ENCODE measurements around the gene FOXO3B.
"Not testable (repeated sequence)": the region's sequence is repeated elsewhere in the genome, so short reads cannot be mapped to it uniquely, and the experiment has no call there.

The FOXO3B gene

DNA sequence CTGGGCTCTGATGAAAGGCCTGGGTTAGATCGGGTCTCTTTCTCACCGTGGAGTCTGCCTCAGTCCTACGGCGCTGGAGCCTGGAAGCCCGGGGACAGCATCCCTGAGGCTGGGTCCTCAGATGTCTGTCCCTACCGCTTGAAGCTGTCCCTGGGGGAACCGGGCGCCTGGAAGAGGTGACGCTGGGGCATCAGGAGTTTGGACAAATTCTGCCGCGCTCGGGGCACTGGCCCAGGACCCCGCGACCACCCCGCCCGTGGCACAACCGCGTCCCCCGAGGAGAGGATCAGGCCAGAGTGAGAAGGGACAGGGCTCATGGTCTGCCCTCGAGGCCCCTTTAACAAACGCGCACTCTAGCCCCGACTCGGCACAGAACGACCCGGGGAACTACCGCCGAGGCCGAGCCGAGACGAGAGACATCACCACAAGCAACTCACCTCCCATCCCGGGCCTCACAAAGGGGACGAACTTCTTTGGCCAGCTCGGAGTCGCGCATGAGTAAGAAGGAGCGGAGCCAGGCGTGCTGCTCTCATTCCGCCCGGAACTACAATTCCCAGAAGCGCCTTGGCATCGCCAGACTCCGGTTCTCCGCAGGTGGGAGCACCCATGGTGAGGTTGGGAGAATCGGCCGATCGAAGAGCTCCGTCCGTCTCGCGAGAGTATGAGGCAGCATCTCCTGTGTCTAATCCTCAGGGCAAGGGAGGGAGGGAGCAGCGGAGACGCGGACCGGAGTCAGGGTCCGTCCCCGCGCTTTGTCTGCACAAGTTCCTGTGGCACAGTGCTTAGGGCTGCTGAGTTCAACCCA is at the start of gene FOXO3B:
Gene FOXO3B (minus strand): TSS at position 548 of the 805 bp plus-strand sequence. CDS start 663 bp downstream, outside the sequence.
- H3K36me3 Mint-ChIP-seq (ENCODE audit: insufficient read depth); H3K27me3 Mint-ChIP-seq; H3K4me1 Mint-ChIP-seq; H3K9me3 Mint-ChIP-seq: not testable (repeated sequence)
- H3K27ac Mint-ChIP-seq (ENCODE audit: low read depth): peak within 1 kb of the TSS; percentile 65
- peak; percentile 51 to 58 for DNase-seq (ENCODE audit: low spot score in 2 of 2)
- H3K4me3 Mint-ChIP-seq: peak within 1 kb of the TSS; percentile 85
- peak; percentile 79 for ATAC-seq (replicated peaks; ENCODE audit: extremely low read depth, poor library complexity, severe bottlenecking)

DNA sequence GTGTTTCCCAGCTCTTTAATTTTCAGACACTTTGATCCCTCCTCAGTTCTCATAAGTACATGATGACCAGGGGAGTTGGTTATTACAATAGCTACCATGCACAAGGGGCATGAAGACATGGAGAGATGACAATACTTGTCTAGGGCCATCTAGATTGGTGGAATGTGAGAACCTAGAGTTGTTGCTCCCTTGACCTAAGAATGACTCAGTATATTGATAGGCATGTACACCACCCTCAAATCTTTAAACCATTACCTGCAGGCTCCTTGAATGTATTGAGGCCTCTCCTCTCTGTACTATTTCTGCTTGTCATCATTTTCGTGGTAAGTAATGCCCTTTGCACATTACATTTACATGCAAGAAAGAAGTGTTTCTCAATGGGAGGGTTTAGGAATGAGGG is 41.4 kb upstream of the FOXO3B start:
- DNase-seq (ENCODE audit: low spot score in 2 of 2); H3K4me3 Mint-ChIP-seq; H3K9me3 Mint-ChIP-seq; H3K27me3 Mint-ChIP-seq; H3K36me3 Mint-ChIP-seq (ENCODE audit: insufficient read depth); H3K27ac Mint-ChIP-seq (ENCODE audit: low read depth); ATAC-seq (replicated peaks; ENCODE audit: extremely low read depth, poor library complexity, severe bottlenecking); H3K4me1 Mint-ChIP-seq: not testable (repeated sequence)

DNA sequence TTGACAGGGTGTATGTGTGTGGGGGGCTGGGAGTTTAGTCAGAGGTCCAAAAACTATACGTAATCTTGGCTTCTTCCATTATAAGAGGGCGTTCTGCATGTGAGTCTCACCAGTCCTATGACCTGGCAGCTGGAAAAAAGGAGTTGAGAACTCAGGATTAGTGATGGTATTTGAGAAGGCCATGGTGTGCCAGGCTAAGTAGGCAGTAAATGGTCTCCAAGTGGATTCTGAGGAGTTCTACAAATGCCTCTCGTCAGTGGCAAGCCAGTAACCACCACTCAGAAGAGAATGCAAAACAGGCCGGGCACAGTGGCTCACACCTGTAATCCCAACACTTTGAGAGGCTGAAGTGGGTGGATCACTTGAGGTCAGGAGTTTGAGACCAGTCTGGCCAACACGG is 40.5 kb upstream of the FOXO3B start:
- not testable (repeated sequence) for DNase-seq (ENCODE audit: low spot score in 2 of 2); H3K4me1 Mint-ChIP-seq; ATAC-seq (replicated peaks; ENCODE audit: extremely low read depth, poor library complexity, severe bottlenecking); H3K9me3 Mint-ChIP-seq; H3K27me3 Mint-ChIP-seq; H3K27ac Mint-ChIP-seq (ENCODE audit: low read depth); H3K36me3 Mint-ChIP-seq (ENCODE audit: insufficient read depth); H3K4me3 Mint-ChIP-seq

GRCh38 chr17:18721775-18722547 is 39.8 kb upstream of the FOXO3B start:
- not testable (repeated sequence) for H3K9me3 Mint-ChIP-seq; H3K36me3 Mint-ChIP-seq (ENCODE audit: insufficient read depth); DNase-seq (ENCODE audit: low spot score in 2 of 2); H3K27me3 Mint-ChIP-seq; ATAC-seq (replicated peaks; ENCODE audit: extremely low read depth, poor library complexity, severe bottlenecking); H3K4me3 Mint-ChIP-seq; H3K27ac Mint-ChIP-seq (ENCODE audit: low read depth); H3K4me1 Mint-ChIP-seq

DNA sequence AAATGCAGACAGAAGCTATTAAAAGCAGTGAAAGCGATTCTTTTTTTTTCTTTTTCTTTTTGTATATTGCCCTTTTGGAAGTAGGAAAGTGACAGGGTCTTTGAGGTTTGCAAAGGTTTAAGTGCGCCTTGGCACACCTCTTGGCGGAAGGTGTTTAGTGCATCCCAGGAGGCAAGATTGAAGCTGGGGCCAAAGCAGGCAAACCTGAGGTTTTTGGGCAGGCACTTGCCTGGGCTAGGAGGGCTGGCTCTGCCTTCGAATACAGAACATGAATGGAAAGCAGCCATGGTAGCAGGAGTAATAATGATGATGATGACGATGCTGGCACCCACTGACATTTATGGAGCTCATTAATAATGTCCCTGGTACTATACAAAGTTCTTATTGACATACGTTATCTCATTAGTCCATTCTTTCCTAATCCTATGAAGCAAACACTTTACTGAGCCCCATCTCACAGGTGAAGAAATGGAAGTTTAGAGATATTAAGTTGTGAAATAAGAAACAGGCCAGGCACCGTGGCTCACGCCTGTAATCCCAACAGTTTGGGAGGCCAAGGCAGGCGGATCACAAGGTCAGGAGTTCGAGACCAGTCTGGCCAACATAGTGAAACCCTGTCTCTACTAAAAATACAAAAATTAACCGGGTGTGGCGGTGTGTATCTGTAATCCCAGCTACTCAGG is 37.5 kb upstream of the FOXO3B start:
- H3K4me3 Mint-ChIP-seq; H3K36me3 Mint-ChIP-seq (ENCODE audit: insufficient read depth); H3K27ac Mint-ChIP-seq (ENCODE audit: low read depth); H3K4me1 Mint-ChIP-seq; ATAC-seq (replicated peaks; ENCODE audit: extremely low read depth, poor library complexity, severe bottlenecking); H3K27me3 Mint-ChIP-seq; H3K9me3 Mint-ChIP-seq; DNase-seq (ENCODE audit: low spot score in 2 of 2): not testable (repeated sequence)

DNA sequence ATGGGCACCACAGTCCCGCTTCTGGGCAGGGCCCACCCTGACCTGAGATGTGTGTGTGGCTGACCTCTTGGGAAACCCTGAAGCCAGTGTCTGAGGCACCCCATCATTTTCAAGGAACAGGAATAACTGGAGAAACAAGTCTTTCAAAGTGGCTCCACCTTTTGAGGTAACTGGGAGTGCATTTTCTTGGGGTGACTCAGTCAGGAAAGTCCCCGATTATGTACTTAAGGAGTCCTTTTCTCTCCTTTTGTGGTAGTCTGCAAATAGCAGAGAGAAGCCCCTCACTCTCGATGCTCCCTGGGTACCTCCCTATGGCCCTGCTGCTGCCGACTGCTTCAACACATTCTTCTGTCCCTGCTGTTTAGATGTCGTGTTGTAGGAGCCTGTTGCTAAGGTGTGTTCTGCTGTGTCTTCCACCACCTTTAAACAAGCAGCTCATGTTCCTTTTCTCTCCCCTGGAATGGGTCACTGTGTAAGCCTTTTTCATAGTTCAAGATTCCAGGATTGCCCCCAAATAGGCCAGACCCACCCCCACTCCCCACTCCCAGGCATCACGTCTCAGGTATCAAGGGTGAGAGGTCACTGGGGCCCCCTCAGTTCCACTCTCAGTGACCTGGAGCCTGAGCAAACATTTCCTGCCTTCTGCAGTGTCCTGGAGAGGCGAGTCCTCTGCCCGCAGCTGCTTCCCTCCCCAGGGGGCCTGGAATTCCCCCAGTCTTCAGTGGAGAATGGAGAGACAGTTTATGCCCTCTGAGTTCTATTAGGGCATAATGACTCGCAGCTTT is 36.7 kb upstream of the FOXO3B start:
- H3K36me3 Mint-ChIP-seq (ENCODE audit: insufficient read depth); DNase-seq (ENCODE audit: low spot score in 2 of 2); H3K27me3 Mint-ChIP-seq; H3K4me3 Mint-ChIP-seq; H3K27ac Mint-ChIP-seq (ENCODE audit: low read depth); ATAC-seq (replicated peaks; ENCODE audit: extremely low read depth, poor library complexity, severe bottlenecking); H3K4me1 Mint-ChIP-seq; H3K9me3 Mint-ChIP-seq: not testable (repeated sequence)

DNA sequence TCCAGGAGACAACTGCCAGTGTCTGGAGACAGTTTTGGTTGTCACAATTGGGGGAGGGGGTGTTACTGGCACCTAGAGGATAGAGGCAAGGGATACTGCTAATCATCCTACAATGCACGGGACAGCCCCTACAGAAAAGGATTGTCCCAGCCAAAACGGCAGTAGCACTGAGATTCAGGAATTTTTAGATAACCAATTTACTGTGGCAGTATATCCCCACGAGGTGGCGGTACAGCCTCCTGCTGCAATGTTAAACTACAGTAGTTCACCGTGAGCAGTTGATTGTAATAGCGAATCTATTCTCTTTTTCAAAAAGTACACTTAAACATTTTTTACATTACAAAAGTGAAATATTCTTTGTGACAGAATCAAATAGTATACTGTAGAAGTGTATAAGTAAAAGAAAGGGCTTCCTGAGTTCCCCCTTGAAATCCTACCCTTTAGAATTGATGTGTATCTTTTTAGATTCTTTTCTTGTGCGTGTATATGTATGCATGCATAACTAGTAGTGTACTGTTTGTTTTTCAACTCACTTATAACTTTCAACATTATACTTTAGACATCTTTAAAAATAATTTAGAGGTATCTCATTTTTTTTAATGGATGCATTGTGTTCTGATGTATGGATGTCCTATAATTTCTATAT is 30.4 kb upstream of the FOXO3B start:
- not testable (repeated sequence) for H3K4me3 Mint-ChIP-seq; H3K36me3 Mint-ChIP-seq (ENCODE audit: insufficient read depth); H3K27me3 Mint-ChIP-seq; ATAC-seq (replicated peaks; ENCODE audit: extremely low read depth, poor library complexity, severe bottlenecking); H3K4me1 Mint-ChIP-seq; H3K27ac Mint-ChIP-seq (ENCODE audit: low read depth); H3K9me3 Mint-ChIP-seq
- peak; percentile 30 to 38 for DNase-seq (ENCODE audit: low spot score in 2 of 2)

DNA sequence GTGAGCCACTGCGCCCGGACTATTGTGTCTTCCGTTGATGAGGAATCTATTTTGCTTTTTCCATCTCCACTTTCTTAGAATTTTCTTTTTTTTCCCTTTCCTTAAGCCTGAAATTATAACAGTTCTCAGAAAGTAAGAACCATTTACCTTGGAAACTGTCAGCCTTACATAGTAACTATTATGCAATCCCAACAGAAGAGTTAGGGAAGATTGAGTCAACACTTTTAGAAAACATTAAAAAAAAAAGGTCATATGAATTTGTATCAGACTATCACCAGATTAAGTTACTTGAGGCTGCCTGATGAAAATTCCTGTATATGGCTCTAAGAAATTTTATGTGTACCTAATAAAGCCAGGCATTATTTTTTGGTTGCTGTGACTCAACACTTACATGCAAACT is 26.1 kb upstream of the FOXO3B start:
- not testable (repeated sequence) for DNase-seq (ENCODE audit: low spot score in 2 of 2); H3K4me3 Mint-ChIP-seq; H3K27ac Mint-ChIP-seq (ENCODE audit: low read depth); H3K27me3 Mint-ChIP-seq; H3K36me3 Mint-ChIP-seq (ENCODE audit: insufficient read depth); H3K4me1 Mint-ChIP-seq; ATAC-seq (replicated peaks; ENCODE audit: extremely low read depth, poor library complexity, severe bottlenecking); H3K9me3 Mint-ChIP-seq

- not testable (repeated sequence) for H3K4me3 Mint-ChIP-seq; DNase-seq (ENCODE audit: low spot score in 2 of 2); ATAC-seq (replicated peaks; ENCODE audit: extremely low read depth, poor library complexity, severe bottlenecking); H3K9me3 Mint-ChIP-seq; H3K4me1 Mint-ChIP-seq; H3K27ac Mint-ChIP-seq (ENCODE audit: low read depth); H3K27me3 Mint-ChIP-seq; H3K36me3 Mint-ChIP-seq (ENCODE audit: insufficient read depth)
Observed at GRCh38 chr17:18705955-18706354, 23.8 kb upstream of the FOXO3B start.

- Mint-ChIP-seq H3K4me3 (peak overlapping the region; percentile 89), H3K4me1 (peaks cover 11% of the 10 kb centered on the region)
- not testable (repeated sequence) for H3K27ac Mint-ChIP-seq (ENCODE audit: low read depth); DNase-seq (ENCODE audit: low spot score in 2 of 2); H3K27me3 Mint-ChIP-seq; H3K36me3 Mint-ChIP-seq (ENCODE audit: insufficient read depth); H3K9me3 Mint-ChIP-seq; ATAC-seq (replicated peaks; ENCODE audit: extremely low read depth, poor library complexity, severe bottlenecking)
Observed at GRCh38 chr17:18698473-18699103, 16.5 kb upstream of the FOXO3B start.

DNA sequence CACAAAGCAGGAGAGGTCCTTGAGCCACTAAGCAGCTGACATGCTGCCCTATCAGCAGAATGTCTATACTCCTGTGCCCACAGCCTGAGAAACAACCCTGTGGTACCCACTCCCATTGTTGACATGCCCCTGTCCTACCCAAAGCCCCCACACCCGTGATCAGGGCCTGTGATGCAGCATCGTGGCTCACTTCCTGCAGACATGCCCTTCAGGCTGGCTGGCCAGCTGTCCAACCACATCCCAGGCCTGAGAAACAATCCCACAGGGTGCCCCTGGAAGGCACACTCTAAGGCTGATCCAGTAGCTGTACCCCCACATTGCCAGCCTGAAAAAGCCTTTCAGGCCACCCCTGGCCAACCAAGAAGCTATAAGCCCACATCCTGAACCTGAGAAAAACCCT is 13.0 kb upstream of the FOXO3B start:
- not testable (repeated sequence) for H3K36me3 Mint-ChIP-seq (ENCODE audit: insufficient read depth); ATAC-seq (replicated peaks; ENCODE audit: extremely low read depth, poor library complexity, severe bottlenecking); DNase-seq (ENCODE audit: low spot score in 2 of 2); H3K4me3 Mint-ChIP-seq; H3K27ac Mint-ChIP-seq (ENCODE audit: low read depth); H3K9me3 Mint-ChIP-seq; H3K27me3 Mint-ChIP-seq
- H3K4me1 Mint-ChIP-seq: peaks cover 11% of the 10 kb centered on the region
